Right atrium auricular region (tissue), 2 donors: ENCODE results near the gene CACNB3. TPM values are rescaled to one million over a fixed set of nuclear protein-coding genes. Genes with fewer than 3 reads are reported as not detected.

Source experiments
- DNase-seq: peaks from one replicate; pipeline ENCODE4 v3.0.0-alpha.2; 2019; ENCODE audit warnings: low spot score
- H3K27ac ChIP-seq, 2 donors: fragments of 200-600 bp; sonication (generic); 1 replicate in 1 of 2; 2 replicates in 1 of 2; pipeline ENCODE4 v1.5.1; 2016 to 2019
- H3K27me3 ChIP-seq, 2 donors: fragments of 200-600 bp; sonication (generic); one replicate each; pipeline versions ENCODE4 v1.5.1 to v1.6.0; 2017 to 2019
- H3K36me3 ChIP-seq: fragments of 200-600 bp; sonication (generic); one replicate; pipeline ENCODE4 v1.5.1; 2016
- H3K4me1 ChIP-seq, 2 donors: fragments of 200-600 bp; sonication (generic); one replicate each; pipeline versions ENCODE4 v1.5.1 to v1.6.0; 2017 to 2019
- H3K4me3 ChIP-seq, 2 donors: fragments of 200-600 bp; sonication (generic); 1 replicate in 1 of 2; 2 replicates in 1 of 2; pipeline ENCODE4 v1.5.1; 2017 to 2019; ENCODE audit warnings: mild to moderate bottlenecking in 1 of 2, moderate library complexity in 1 of 2
- H3K9me3 ChIP-seq, 2 donors: fragments of 200-600 bp; sonication (generic); one replicate each; pipeline ENCODE4 v1.5.1; 2019
- CTCF ChIP-seq, 2 donors: fragments of 200-600 bp; sonication (generic); IDR thresholded peaks; one replicate each; pipeline ENCODE4 v1.5.1; 2019; ENCODE audit warnings: antibody characterized with exemption in 2 of 2
- total RNA-seq, 2 donors: library from RNA; depleted of rRNA; stranded (reverse); fragments of >200 nt; gene quantifications; one replicate each; pipeline ENCODE4 v1.1.0, GENCODE V29; 2016

Gene CACNB3
- total RNA-seq, result 1 to 10 TPM; 6.1 to 7.0 TPM

- H3K4me1 ChIP-seq, result peaks cover 0 to 37% of the 10 kb centered on the region in 2 donors
Observed at GRCh38 chr12:48817873-48818830, at the start of gene CACNB3. Gene CACNB3 (plus strand): TSS chr12:48818496. CDS start chr12:48818930, 434 bp downstream.

GRCh38 chr12:48768736-48769135, 49.6 kb upstream of the CACNB3 start:
- H3K36me3 ChIP-seq, result peaks cover 73% of the 10 kb centered on the region
- peak overlapping the region; percentile 52 to 60 for H3K27ac ChIP-seq
- peaks cover 0 to 47% of the 10 kb centered on the region in 2 donors for H3K4me1 ChIP-seq
- no peaks in the 10 kb centered on the region for H3K27me3 ChIP-seq
- TF ChIP-seq CTCF (IDR thresholded peaks at IDR 0.05), result no peak
- H3K4me3 ChIP-seq, result no peak overlapping the region
- DNase-seq, result no peak
- H3K9me3 ChIP-seq, result no peaks in the 10 kb centered on the region

More at GRCh38 chr12:48817873-48818830, at the start of gene CACNB3:
- no peak for TF ChIP-seq CTCF (IDR thresholded peaks at IDR 0.05)
- Histone ChIP-seq H3K27ac (peak within 1 kb of the TSS; percentile 17 to 56), H3K27me3 (no peaks in the 10 kb centered on the region), H3K9me3 (no peaks in the 10 kb centered on the region), H3K4me3 (peak within 1 kb of the TSS; percentile 51 to 77), H3K36me3 (no peaks in the 10 kb centered on the region)
- peak; percentile 71 for DNase-seq

- TF ChIP-seq CTCF (IDR thresholded peaks at IDR 0.05), result no peak
- H3K4me1 ChIP-seq, result peaks cover 0 to 45% of the 10 kb centered on the region in 2 donors
- DNase-seq, result no peak
- H3K27me3 ChIP-seq, result no peaks in the 10 kb centered on the region
- peak overlapping the region in 1 of 2 donors; percentile 49 for H3K27ac ChIP-seq
- no peak overlapping the region for H3K4me3 ChIP-seq
- peaks cover 88% of the 10 kb centered on the region for H3K36me3 ChIP-seq
- H3K9me3 ChIP-seq, result no peaks in the 10 kb centered on the region
Observed at GRCh38 chr12:48770756-48771155, 47.5 kb upstream of the CACNB3 start.

GRCh38 chr12:48771588-48772112, 46.6 kb upstream of the CACNB3 start:
- peaks cover 0 to 41% of the 10 kb centered on the region in 2 donors for H3K4me1 ChIP-seq
- H3K4me3 ChIP-seq, result no peak overlapping the region
- no peaks in the 10 kb centered on the region for H3K27me3 ChIP-seq
- H3K36me3 ChIP-seq, result peaks cover 88% of the 10 kb centered on the region
- no peak for TF ChIP-seq CTCF (IDR thresholded peaks at IDR 0.05)
- H3K9me3 ChIP-seq, result no peaks in the 10 kb centered on the region
- peak overlapping the region; percentile 45 to 49 for H3K27ac ChIP-seq
- DNase-seq, result no peak

GRCh38 chr12:48773686-48774085, 44.6 kb upstream of the CACNB3 start:
- Histone ChIP-seq H3K36me3 (peaks cover 86% of the 10 kb centered on the region), H3K4me3 (no peak overlapping the region), H3K4me1 (peaks cover 0 to 38% of the 10 kb centered on the region in 2 donors), H3K9me3 (no peaks in the 10 kb centered on the region), H3K27me3 (no peaks in the 10 kb centered on the region), H3K27ac (no peak overlapping the region)
- no peak for TF ChIP-seq CTCF (IDR thresholded peaks at IDR 0.05)
- DNase-seq, result no peak
